Fibroblast of skin of right biceps (primary cell): Measurements from ENCODE around the gene SYPL1.
"Not testable (repeated sequence)": the region's sequence is repeated elsewhere in the genome, so short reads cannot be mapped to it uniquely, and the experiment has no call there.

Source experiments
- DNase-seq: peaks from one replicate; pipeline ENCODE4 v3.0.0-alpha.2; 2013

The SYPL1 gene

DNA sequence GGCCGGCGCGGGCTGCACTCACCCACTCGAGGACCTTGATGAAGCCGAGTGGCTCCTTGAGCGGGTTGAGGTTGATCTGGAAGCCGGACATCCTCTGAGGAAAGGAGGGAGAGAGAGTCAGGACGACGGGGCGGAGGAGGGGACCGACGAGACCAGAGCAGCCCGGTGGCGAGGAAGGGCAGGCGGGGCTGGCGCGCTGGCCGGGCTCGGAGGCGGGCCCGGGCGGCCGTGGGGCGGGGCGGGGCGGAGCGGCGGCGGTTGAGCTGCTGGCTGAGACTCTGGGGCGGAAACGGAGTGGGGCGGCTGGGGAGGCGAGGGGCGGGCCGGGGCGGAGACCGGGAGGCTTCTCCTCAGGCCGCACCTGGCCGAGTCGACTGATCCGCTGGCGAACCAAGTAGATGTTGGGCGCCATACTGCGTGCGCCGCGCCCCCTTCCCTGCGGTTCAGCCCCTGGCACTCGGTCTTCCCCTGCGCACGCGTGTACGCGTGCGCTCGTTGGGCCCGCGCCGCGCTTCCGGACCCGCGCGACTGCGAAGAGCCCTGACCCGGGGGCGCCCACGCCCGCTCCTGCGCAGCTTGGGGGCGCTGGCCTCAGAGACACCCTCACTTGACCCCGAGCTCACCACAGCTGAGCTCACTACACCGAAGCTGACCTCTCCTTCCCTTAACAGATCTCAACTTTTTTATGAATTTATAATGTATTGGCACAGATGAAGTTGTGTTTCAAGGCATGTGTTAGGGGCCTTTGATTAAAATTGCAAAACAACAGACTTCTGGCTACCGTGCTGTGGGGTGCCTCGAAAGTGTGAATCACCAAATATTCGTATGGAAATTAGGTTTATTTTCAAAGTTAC, at the start of gene SYPL1:
SYPL1 (minus strand) TSS at position 195 of the 854 bp plus-strand sequence; CDS start at position 91, 104 bp downstream.
- peak; percentile 92 for DNase-seq

DNA sequence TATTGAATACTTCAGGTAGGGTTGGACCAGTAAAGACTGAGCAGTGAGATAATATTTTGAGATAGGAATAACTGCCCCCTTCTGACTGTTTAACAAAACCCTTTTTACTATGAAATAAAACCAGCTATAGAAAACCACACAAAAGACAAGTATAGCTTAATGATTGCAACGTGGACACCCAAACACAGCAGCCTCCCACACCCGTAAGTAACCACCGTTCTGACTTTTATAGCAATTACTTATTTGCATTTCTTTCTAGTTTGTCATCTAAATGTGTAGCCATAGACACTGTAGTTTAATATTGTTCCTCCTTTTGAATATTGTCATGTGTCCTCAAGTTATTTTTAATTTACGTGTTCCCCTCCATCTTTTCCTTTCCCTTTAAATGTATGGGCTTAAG, 42.9 kb upstream of the SYPL1 start:
- DNase-seq, result no peak

DNA sequence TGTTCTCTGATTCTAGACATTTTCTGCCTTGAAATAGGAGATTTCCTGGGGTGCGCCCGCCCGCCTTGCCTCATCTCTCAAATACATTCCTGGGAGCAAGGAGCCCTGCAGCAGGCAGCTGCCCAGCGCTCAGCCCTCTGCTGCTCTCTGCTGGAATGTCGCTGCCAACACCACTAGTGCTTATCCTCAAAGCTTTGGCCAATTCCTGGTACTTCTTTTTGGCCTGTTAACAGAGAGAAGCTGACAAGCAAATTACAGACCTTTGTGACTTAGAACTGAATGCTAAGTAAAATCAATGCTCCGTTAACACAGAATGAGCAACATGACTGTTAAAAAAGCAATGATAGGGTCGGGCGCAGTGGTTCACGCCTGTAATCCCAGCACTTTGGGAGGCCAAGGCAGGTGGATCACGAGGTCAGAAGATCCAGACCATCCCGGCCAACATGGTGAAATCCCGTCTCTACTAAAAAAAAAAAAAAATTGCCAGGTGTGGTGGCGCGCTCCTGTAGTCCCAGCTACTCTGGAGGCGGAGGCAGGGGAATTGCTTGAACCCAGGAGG, 41.9 kb upstream of the SYPL1 start:
- peak; percentile 71 for DNase-seq

DNA sequence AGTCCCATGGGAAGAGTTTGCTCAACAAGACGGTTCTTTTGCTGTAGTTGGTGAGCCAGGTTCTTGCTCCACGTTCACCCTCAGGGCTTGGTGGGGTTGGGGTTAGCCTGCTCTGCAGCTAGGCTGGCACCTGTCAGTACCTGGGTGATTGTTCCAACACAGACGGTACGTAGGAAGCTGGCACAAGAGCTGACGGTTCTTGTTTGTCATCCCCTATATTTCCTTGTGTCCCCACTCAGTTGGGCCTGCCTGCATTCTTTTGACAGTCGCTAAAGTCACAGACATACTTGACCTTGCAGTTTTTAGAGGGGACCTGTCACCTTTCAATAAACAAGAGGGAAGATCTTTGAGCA, 40.2 kb upstream of the SYPL1 start:
- no peak for DNase-seq

DNA sequence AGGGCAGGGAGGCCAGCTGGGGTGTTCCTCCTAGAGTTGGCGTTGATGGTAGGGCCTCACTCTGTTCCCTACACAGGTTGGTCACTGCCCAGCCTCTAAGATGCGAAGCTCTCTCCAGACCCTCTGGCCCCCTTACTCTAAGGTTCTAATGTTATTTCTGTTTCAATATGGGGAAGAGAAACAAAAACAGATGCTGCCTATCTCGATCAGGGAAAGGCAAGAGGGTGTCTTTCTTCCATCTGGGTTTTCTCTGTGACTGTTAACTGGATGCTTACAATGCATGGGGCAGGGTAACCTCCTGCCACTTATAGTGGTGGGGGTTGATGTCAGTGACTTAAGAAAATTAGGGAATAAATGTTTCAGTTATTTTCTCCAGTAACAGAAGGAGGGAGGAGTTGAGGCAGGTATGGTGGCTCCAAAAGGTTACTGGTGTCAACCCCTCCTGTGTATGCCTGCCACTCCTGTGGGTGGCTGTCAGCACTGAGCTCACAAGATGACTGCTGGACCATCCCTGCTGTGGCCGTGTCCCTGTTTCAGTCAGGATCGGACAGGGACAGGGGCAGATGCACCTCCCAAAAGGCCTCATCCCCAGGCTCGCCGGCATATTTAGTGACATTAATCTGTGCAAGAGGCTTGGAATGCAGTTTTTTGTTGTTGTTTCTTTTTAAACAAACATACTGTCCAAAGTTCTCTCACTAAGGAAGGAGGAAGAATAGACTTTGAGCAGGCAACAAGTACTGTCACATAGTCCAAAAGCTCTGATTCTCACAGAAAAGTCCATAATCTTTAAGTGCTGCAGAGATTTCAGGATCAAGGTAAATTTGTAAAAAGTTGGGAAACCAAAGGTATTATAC, 39.6 kb upstream of the SYPL1 start:
- DNase-seq, result no peak

DNA sequence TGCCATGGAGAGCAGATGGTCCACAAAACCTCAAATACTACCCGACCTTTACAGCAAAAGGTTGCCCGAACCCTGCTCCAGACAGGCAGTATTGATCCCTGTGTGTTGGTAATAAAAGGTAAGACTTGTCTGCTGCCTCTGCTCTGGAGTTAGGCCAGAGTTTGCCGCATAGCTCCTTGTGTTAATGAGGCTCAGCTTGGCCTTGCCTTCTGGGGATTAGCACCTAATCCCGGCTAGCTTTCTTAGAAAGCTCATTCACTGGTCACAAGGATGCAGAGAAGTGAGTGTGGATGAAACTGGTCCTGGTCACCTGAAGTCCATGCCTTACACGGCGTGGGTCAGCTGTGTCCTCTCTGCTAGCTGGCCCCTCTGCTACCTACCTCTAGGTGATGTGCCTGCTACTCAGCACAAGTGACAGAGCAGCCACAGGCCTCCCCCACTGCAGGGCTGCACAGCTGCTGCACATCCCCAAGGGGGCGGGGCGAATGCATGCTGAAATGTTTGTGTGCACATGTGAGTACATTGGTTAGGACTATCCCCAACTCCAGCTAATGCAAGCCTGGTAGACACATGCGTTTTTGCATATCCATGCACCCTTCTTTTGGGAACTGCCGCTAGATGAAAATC, 31.7 kb upstream of the SYPL1 start:
- DNase-seq, result no peak

DNA sequence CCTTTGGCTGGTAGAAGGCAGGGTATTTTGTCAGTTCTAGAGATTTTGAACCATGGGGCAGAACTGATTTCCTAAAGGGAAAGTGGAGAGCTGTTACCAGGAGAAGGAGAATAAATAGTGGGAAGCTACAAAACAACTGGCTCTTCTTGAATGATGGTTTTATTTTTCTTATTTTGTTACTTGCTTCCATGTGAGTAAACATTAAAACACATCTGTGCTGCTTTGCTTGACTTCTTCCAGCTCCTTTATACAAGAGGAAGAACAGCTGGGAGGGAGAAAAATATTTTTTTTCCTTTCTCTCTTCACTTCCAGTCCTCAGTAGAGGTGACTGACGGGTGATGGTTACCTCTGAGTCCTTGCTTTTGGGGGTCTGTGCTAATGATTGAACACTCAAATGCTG, 30.0 kb upstream of the SYPL1 start:
- no peak for DNase-seq

DNA sequence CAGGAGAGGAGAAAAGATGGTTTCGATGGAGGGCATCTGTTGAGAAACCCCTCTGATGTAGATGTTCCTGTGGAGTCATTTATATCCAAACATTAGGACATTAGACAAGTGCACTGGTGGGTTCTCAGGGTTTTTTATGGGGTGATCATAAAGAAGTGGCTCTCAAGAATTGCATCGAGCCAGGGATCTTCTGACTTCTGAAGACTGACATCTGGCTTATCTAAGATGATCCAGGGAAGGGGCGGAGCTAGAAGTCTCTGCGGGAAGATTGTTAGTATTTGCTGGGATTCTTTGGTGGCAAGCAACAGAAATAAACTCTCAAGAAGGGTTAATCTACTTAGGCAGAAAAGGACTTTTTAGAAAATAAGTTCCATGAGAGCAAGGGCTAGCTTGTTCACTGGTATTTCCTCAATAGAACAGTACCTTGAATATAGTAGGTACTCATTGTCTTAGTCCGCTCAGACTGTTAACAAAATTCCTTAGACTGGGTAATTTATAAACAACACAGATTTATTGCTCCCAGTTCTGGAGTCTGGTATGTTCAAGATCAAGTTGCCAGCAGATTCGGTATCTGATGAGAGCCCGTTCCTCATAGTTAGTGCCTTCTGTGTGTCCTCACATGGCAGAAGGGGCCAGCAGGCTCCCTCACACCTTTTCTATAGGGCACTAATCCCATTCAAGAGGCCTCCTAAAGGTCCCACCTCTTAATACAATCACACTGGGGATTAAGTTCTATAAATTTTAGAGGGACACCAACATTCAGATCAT, 28.5 kb upstream of the SYPL1 start:
- DNase-seq, result no peak

DNA sequence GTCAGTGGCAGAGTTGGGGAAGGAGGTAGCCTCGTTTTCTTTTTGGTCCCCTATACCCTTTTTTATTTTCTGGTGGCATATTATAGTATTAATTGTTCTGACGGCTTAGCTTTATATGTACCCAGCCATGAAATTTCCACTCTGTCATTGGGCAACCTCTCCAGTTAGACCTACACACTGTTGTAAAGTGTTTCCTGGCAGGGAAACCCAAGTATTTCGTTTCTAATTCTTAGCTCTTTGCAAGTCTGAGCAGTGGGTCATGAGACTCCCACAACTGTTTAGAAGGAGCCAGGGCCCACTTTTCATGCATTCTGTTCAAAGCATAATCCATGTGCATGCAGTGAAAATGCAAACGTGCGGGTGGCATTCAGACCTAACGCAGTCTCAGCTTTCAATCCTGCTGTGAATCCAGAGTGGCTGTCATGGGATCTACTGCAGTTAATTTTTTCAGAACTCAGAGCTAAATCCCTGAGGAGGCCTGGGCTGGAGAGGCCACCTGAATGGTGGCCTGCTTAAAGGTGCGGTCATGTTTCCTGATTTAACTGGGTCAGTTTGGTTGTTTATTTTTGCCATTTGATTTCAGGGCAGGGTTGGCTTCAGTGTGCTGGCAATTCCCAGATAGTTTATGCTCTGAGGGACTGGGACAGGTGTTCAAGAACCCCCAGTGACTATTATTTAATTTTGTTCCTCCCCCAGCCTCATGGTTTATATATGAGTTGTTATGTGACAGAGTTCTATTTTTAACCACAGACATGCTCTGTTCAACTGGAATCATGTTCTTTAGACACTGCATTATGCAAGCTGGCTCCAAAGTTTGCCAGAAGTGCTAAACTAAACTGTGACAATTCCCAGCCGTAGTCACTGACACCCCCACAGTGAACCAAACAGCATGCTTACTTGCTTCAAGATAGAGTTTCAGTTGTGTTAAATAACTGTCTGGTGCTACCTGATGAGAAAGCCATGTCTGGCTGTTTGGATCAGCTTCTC, 27.4 kb upstream of the SYPL1 start:
- DNase-seq, result peak; percentile 35

DNA sequence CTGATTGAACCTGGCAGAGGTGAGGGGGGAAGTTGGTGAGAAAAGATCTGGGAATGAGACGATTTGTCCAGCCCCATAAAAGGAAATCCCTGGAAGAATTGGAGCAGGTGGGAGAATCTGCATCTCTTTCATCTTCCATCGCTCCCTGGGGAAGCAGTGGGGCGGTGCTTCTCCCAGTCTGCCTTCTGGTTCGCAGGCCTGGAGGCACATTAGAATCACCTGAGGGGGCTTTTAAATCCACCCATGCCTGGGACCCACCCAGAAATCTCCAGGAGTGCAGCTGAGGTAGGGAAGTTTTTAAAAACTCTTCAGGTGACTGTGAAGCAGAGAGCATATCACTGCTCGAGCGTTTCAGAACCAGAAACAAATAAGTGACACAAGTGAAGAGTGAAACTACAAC, 26.7 kb upstream of the SYPL1 start:
- DNase-seq, result no peak

DNA sequence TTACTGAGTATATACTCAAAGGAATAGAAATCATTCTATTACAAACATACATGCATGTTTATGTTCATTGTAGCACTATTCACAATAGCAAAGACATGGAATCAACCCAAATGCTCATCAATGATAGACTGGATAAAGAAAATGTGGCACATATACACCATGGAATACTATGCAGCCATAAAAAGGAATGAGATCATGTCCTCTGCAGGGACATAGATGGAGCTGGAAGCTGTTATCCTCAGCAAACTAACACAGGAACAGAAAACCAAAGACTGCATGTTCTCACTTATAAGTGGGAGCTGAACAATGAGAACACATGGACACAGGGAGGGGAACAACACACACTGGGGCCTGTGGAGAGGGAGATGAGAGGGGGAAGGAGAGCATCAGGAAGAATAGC, 26.1 kb upstream of the SYPL1 start:
- DNase-seq, result not testable (repeated sequence)

DNA sequence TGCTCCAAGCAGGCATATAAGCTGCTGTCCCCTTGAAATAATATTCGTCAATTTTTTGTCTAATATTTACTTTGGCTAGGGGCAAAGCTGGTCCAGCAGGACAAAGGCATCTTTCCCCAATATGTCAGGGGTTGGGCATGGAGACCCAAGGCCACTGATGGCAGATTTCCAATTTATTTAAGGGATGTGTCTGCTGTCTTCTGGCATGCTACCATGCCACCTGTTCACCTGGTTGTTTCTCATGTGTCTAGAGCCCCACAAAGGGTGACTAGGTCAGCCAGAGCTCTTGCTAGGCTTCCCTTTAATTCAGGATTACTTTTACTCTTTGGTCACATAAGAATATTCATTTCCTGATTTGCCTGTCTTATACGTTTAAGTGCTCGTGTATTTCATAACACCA, 22.1 kb upstream of the SYPL1 start:
- no peak for DNase-seq

DNA sequence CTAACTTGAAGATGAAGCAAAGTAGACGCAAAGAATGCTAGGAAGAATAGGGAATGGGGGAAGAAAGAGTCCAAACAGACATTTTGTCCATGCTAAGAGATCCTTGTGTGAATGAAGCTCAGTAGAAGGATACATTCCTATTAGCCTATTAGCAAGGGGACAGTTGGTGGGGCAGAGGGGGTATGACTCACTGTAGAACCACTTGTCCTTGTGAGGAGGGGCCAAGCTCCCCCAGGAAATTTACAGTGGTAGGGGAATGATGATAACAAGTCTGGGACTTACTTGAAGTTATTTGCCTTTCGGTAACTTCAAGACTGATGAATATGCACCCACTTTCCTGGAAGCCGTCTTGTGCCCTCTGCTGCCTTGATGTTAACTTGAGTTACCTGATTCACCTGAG, 17.2 kb upstream of the SYPL1 start:
- peak; percentile 19 for DNase-seq

DNA sequence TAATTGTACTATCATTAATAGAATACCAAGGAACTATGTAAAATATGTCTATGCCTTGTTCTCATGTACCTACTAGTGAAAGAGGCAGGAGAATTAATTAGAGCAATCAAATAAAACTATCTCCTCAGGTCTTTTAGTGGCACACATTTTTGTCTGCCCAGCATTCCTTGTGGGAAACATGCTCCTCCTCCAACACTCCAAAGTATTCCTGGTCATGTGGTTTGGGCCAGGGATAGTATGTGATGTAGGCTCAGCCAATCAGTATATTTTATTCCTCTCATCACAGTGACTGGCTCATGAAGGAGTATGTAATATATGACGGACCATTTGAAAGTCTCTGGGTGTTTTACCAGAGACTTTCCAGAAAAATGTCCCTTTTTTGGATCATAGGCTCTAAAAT, 16.7 kb upstream of the SYPL1 start:
- DNase-seq, result peak; percentile 49

DNA sequence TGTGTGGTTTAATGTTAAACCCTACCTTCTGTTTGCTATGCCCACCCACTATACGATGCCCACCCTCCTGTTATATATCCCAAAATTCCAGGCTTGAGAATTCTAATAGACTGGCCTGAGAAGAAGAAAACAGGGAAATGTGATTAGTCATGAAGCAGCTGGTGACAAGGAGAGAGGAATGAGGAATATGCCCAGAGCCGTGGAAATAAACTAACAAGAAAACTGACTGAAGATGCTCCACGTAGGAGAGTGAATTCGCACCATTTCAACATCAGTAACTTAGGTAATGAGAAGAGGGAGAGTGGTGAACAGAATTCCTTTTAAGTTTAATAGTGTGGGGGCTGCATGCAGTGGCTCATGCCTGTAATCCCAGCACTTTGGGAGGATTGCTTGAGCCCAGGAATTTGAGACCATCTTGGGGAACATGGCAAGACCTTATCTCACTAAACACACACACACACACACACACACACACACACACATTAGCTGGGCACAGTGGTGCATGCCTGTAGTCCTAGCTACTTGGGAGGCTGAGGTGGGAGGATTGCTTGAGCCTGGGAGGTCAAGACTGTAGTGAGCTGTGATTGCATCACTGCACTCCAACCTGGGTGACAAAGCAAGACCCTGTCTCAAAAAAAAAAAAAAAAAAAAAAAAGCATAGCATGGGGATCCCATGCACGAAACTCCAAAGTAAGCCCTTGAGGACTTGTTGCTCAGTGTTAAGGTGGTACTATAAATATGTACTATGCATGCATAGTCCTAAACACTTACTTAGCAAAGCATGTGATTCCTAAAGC, 16.1 kb upstream of the SYPL1 start:
- DNase-seq, result peak; percentile 42

DNA sequence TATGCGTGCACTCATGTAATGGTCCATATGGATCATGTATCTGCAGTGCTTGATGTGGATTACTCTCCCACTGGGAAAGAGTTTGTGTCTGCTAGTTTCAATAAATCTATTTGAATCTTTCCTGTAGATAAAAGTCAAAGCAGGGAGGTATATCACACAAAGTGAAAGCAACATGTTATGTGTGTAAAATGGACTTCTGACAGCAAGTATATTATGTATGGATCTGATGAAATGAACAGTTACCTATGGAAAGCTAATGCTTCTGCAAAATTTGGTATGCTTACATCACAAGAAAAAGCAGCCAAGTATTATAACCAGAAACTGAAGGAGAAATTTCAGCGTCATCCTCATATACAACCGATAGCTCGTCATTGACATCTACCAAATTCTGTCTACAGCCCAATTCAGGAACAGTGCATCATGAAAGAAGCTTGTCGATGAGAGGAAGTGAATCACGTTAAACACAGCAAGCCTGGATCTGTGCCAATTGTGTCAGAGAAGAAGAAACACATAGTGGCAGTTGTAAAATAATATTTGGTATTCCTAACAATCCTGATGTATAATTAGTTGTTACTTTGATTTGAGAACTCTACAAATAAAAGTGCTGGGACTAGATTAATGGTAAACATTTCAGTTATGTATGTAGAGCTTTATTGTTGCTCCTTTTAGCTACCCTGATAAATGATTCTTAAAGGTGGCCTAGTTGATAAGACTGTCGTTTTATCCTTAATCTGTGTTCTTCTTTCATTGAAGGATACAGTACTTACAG, 14.2 kb upstream of the SYPL1 start:
- peak; percentile 89 for DNase-seq

DNA sequence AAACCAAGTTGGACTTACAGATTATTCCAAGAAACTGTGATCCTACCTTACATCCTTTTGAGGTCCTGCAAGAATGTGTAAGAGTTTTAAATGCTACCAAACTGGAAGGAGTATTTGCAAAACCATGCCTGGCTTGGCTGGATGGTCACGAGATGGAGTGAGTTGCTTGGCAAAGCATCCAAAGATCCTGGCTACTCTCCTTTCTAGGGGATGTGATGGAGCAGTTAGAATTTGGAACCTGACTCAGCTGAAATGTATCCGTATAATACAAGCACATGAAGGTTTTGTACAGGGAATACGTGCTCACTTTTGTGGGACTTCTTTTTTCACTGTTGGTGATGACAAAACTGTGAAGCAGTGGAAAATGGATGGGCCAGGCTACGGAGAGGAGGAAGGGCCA, 13.3 kb upstream of the SYPL1 start:
- DNase-seq, result peak; percentile 30

DNA sequence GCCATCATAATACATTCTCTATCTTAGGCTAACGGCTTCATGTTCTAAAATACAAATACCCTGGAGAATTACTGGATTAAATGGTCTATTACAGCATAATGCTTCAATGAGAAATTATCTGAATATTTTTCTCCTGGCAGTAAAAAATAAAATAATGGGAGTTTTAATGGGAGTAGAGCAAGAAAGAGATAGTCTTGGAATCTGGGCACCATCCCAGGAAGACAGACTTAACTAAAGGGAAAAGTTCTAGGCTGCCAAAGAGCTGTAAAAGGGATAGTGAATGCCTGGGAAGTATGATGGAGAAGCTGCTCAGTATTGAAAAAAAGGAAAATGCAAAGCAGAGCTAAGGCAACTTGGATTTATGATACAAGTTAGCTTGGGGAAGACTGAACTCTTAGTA, 12.1 kb upstream of the SYPL1 start:
- DNase-seq, result no peak

DNA sequence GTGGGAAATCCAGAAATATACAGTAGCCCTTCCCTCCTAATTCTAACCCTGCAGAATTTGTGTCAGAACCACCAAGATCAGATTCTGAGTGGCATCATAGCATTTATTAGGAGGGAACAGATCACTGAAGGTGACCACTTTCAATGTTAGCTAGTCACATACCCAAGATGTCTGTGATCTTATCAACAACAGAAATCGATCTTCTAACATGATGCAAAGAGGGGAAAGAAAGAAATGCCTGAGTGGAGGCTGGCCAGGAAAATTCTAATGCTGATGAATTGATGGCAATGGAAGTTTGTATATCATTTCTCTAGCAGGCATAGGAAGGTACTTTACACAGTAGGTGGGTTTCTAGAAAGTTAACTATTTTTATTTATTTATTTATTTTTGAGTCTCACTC, 10.6 kb upstream of the SYPL1 start:
- DNase-seq, result no peak
